Liver (tissue), 9 donors: ENCODE results near the gene APOE. TPM values are rescaled to one million over a fixed set of nuclear protein-coding genes. Genes with fewer than 3 reads are reported as not detected.

Source experiments
- DNase-seq: peaks from one replicate; pipeline ENCODE4 v3.0.0-alpha.2; 2017; ENCODE audit warnings: low spot score
- H3K27ac ChIP-seq, 2 donors: one replicate each; pipeline ENCODE4 v1.7.0; 2013; ENCODE audit warnings: inconsistent platforms in 2 of 2, low read length in 2 of 2, control low read depth in 1 of 2, low read depth in 1 of 2, mild to moderate bottlenecking in 1 of 2
- H3K27me3 ChIP-seq, 4 donors: one replicate each; pipeline versions ENCODE4 v1.6.1 to v1.7.0; 2013; ENCODE audit warnings: low read length in 3 of 4, inconsistent platforms in 1 of 4, mild to moderate bottlenecking in 1 of 4, moderate library complexity in 1 of 4; ENCODE audit not compliant: control insufficient read depth in 4 of 4, insufficient read depth in 4 of 4
- H3K36me3 ChIP-seq, 4 donors: one replicate each; pipeline versions ENCODE4 v1.6.1 to v1.7.0; 2013; ENCODE audit warnings: low read length in 3 of 4, mild to moderate bottlenecking in 3 of 4, low read depth in 1 of 4, moderate library complexity in 1 of 4; ENCODE audit not compliant: control insufficient read depth in 4 of 4, insufficient read depth in 3 of 4
- H3K4me1 ChIP-seq, 4 donors: one replicate each; pipeline versions ENCODE4 v1.6.1 to v1.7.0; 2013; ENCODE audit warnings: low read length in 3 of 4, mild to moderate bottlenecking in 3 of 4, moderate library complexity in 1 of 4; ENCODE audit not compliant: control insufficient read depth in 4 of 4, insufficient read depth in 4 of 4
- H3K4me3 ChIP-seq, 3 donors: one replicate each; pipeline versions ENCODE4 v1.6.1 to v1.7.0; 2013; ENCODE audit warnings: low read length in 3 of 3, control low read depth in 1 of 3, low read depth in 1 of 3, mild to moderate bottlenecking in 1 of 3
- H3K9ac ChIP-seq, 2 donors: one replicate each; pipeline ENCODE4 v1.7.0; 2013; ENCODE audit warnings: low read length in 2 of 2, mild to moderate bottlenecking in 2 of 2, moderate library complexity in 2 of 2, control low read depth in 1 of 2, low read depth in 1 of 2
- H3K9me3 ChIP-seq, 4 donors: one replicate each; pipeline versions ENCODE4 v1.6.1 to v1.7.0; 2013; ENCODE audit warnings: low read length in 3 of 4; ENCODE audit not compliant: control insufficient read depth in 4 of 4
- EGR1 ChIP-seq, 2 donors: IDR thresholded peaks; 2 replicates each; pipeline ENCODE4 v1.6.1; 2016 to 2018; ENCODE audit warnings: antibody characterized with exemption in 2 of 2, low read depth in 2 of 2
- NR2F2 ChIP-seq: IDR thresholded peaks from 2 replicates; pipeline ENCODE4 v1.6.1; 2016; ENCODE audit warnings: antibody characterized with exemption
- RAD21 ChIP-seq, 2 donors: IDR thresholded peaks; 2 replicates each; pipeline ENCODE4 v1.6.1; 2016; ENCODE audit warnings: antibody characterized with exemption in 2 of 2, mild to moderate bottlenecking in 2 of 2
- REST ChIP-seq: IDR thresholded peaks from 2 replicates; pipeline ENCODE4 v1.6.1; 2016; ENCODE audit warnings: antibody characterized with exemption, mild to moderate bottlenecking
- RXRA ChIP-seq, 2 donors: IDR thresholded peaks; 2 replicates each; pipeline ENCODE4 v1.6.1; 2017 to 2018; ENCODE audit warnings: antibody characterized with exemption in 2 of 2, mild to moderate bottlenecking in 1 of 2
- SP1 ChIP-seq: IDR thresholded peaks from 2 replicates; pipeline ENCODE4 v1.6.1; 2018; ENCODE audit warnings: antibody characterized with exemption, mild to moderate bottlenecking
- TAF1 ChIP-seq: conservative IDR thresholded peaks from 2 replicates; pipeline ENCODE4 v1.6.1; 2016; ENCODE audit warnings: antibody characterized with exemption, mild to moderate bottlenecking
- WGBS: extraction: QIAGEN DNeasy Blood & Tissue Kit; methylation state at CpG from one replicate; pipeline ENCODE4 v1.1.7; 2013; 5-methylcytosine and 5-hydroxymethylcytosine counted together
- polyA plus RNA-seq, 2 donors: library from polyadenylated mRNA; stranded (reverse) in 1 of 2; unstranded in 1 of 2; fragments of 200-250 nt in 1 of 2; fragments of >200 nt in 1 of 2; fragmentation: Nextera tagmentation in 1 of 2; extraction: Ambion mirVana in 1 of 2; gene quantifications; one replicate each; pipeline versions ENCODE4 v1.2.1 to v1.2.3, GENCODE V29; 2013 to 2015
- total RNA-seq, 2 donors: library from RNA; depleted of rRNA; stranded (reverse); fragments of >200 nt; gene quantifications; one replicate each; pipeline ENCODE4 v1.2.3, GENCODE V29; 2014
- TF ChIP-seq, protein P1 (sequence below): IDR thresholded peaks from 2 replicates; pipeline ENCODE4 v1.6.1; 2016; ENCODE audit warnings: antibody characterized with exemption
- TF ChIP-seq, protein P2 (sequence below): fragments of 150-350 bp; IDR thresholded peaks from 2 replicates; pipeline ENCODE4 v1.5.1; 2017; ENCODE audit warnings: improper control_type of control experiment, low read depth, low read length; ENCODE audit not compliant: missing input control
- TF ChIP-seq, protein P3 (sequence below): IDR thresholded peaks from 2 replicates; pipeline ENCODE4 v1.6.1; 2016; ENCODE audit warnings: antibody characterized with exemption
- TF ChIP-seq, protein P4 (sequence below): IDR thresholded peaks from 2 replicates; pipeline ENCODE4 v1.6.1; 2016; ENCODE audit warnings: antibody characterized with exemption
- donor health status: healthy.
- donor health status: healthy.
- donor health status: healthy.
- donor health status: healthy.
- donor health status: healthy.

The APOE gene
- total and polyA plus RNA-seq, 4 donors = 1,884 to 5,263 (median 3,713) TPM

- TF ChIP-seq RXRA (IDR thresholded peaks at IDR 0.05) (peak; percentile 77 to 79), TAF1 (no peak), NR2F2 (peak; percentile 100)
- TF ChIP-seq, protein P1, sequence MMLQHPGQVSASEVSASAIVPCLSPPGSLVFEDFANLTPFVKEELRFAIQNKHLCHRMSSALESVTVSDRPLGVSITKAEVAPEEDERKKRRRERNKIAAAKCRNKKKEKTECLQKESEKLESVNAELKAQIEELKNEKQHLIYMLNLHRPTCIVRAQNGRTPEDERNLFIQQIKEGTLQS = peak; percentile 22
Measured at GRCh38 chr19:44890366-44891015, 15.1 kb upstream of the APOE start (continued).

- H3K36me3 ChIP-seq = peaks cover 10 to 51% (median 20%) of the 10 kb centered on the region in 4 donors
- H3K9me3 ChIP-seq = no peaks in the 10 kb centered on the region
- under 1% methylated on average over 81 of the region's 81 CpGs for WGBS
- H3K4me1 ChIP-seq = peaks cover 11 to 29% (median 25%) of the 10 kb centered on the region in 4 donors
- no peaks in the 10 kb centered on the region for H3K27me3 ChIP-seq
- H3K4me3 ChIP-seq = peak within 1 kb of the TSS; percentile 68 to 98 (median 84)
- peak within 1 kb of the TSS; percentile 65 to 93 for H3K27ac ChIP-seq
- no peak for TF ChIP-seq REST
- peak in 1 of 2 donors; percentile 18 for TF ChIP-seq RAD21 (IDR thresholded peaks at IDR 0.05)
- TF ChIP-seq, protein P2, sequence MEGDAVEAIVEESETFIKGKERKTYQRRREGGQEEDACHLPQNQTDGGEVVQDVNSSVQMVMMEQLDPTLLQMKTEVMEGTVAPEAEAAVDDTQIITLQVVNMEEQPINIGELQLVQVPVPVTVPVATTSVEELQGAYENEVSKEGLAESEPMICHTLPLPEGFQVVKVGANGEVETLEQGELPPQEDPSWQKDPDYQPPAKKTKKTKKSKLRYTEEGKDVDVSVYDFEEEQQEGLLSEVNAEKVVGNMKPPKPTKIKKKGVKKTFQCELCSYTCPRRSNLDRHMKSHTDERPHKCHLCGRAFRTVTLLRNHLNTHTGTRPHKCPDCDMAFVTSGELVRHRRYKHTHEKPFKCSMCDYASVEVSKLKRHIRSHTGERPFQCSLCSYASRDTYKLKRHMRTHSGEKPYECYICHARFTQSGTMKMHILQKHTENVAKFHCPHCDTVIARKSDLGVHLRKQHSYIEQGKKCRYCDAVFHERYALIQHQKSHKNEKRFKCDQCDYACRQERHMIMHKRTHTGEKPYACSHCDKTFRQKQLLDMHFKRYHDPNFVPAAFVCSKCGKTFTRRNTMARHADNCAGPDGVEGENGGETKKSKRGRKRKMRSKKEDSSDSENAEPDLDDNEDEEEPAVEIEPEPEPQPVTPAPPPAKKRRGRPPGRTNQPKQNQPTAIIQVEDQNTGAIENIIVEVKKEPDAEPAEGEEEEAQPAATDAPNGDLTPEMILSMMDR = no peak
- peak; percentile 89 for TF ChIP-seq NR2F2
- peak; percentile 91 for TF ChIP-seq SP1
- peak within 1 kb of the TSS; percentile 73 to 89 for H3K9ac ChIP-seq
- peak; percentile 100 for DNase-seq
Measured at GRCh38 chr19:44891016-44891882, 14.3 kb upstream of the APOE start, which contains the start of gene TOMM40. Gene TOMM40, plus strand, starts transcription at chr19:44891254. Its CDS starts 162 bp downstream, at chr19:44891416.

DNA sequence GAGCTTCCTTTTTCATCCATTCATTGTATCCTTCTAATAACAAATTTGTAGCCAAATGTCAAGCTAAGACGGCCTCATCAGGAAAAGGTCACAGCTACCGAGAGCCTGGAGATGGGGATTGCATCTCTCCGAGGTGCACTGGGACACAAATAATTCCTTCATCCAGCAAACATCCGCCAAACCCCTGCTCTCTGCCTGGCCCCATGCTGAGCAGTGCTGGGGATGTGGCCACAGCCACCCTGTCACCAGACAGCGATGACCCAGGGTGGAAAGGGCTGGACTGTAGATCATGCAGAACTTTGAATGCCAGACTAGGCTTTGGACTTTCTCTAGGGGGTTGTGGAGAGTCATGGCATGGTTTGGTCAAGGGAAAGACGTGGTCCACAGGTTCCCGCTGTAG, 12.7 kb upstream of the APOE start:
- Histone ChIP-seq H3K9me3 (no peaks in the 10 kb centered on the region), H3K27me3 (no peaks in the 10 kb centered on the region), H3K27ac (no peak overlapping the region), H3K4me1 (peaks cover 11 to 29% (median 25%) of the 10 kb centered on the region in 4 donors), H3K36me3 (peaks cover 7 to 50% (median 25%) of the 10 kb centered on the region in 4 donors), H3K9ac (no peak overlapping the region), H3K4me3 (no peak overlapping the region)
- TF ChIP-seq, protein P1 = no peak
- TF ChIP-seq EGR1 (IDR thresholded peaks at IDR 0.05; ENCODE audit: low read depth in 2 of 2) = no peak
- TF ChIP-seq, protein P3, sequence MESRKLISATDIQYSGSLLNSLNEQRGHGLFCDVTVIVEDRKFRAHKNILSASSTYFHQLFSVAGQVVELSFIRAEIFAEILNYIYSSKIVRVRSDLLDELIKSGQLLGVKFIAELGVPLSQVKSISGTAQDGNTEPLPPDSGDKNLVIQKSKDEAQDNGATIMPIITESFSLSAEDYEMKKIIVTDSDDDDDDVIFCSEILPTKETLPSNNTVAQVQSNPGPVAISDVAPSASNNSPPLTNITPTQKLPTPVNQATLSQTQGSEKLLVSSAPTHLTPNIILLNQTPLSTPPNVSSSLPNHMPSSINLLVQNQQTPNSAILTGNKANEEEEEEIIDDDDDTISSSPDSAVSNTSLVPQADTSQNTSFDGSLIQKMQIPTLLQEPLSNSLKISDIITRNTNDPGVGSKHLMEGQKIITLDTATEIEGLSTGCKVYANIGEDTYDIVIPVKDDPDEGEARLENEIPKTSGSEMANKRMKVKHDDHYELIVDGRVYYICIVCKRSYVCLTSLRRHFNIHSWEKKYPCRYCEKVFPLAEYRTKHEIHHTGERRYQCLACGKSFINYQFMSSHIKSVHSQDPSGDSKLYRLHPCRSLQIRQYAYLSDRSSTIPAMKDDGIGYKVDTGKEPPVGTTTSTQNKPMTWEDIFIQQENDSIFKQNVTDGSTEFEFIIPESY = no peak
- TF ChIP-seq, protein P4, sequence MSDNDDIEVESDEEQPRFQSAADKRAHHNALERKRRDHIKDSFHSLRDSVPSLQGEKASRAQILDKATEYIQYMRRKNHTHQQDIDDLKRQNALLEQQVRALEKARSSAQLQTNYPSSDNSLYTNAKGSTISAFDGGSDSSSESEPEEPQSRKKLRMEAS = no peak
- 89% methylated on average over 7 of the region's 7 CpGs for WGBS
- no peak for DNase-seq
